Keratinocyte (primary cell): ENCODE data around the gene ZNF17. TPM values are rescaled to one million over a fixed set of nuclear protein-coding genes. Genes with fewer than 3 reads are reported as not detected.

Source experiments
- DNase-seq: peaks from one replicate; pipeline ENCODE4 v3.0.0-alpha.2; 2011; ENCODE audit warnings: low read depth, missing footprints, low spot score
- FAIRE-seq: peaks from 2 replicates; lab custom pipeline; 2011; peaks lifted over from hg19 to GRCh38; lab: Jason Lieb, UNC
- H2AFZ ChIP-seq: 2 replicates; pipeline ENCODE4 v1.6.0; 2012; ENCODE audit warnings: low read length, control low read depth, inconsistent platforms; ENCODE audit not compliant: control insufficient read depth
- H3K27ac ChIP-seq: 2 replicates; pipeline ENCODE4 v1.5.1; 2011; ENCODE audit warnings: low read length; ENCODE audit not compliant: control insufficient read depth, insufficient read depth
- H3K27me3 ChIP-seq: 3 replicates; pipeline ENCODE4 v1.6.0; 2011; ENCODE audit warnings: low read length; ENCODE audit not compliant: control insufficient read depth, insufficient read depth; ENCODE audit errors: extremely low read depth
- H3K36me3 ChIP-seq, 2 experiments: 2 replicates in 1 of 2; 3 replicates in 1 of 2; pipeline ENCODE4 v1.5.1; 2011; ENCODE audit warnings: low read length in 2 of 2, mild to moderate bottlenecking in 1 of 2; ENCODE audit not compliant: control insufficient read depth in 2 of 2, insufficient read depth in 2 of 2; ENCODE audit errors: extremely low read depth in 1 of 2
- H3K4me1 ChIP-seq: 3 replicates; pipeline ENCODE4 v1.5.1; 2011; ENCODE audit warnings: low read length; ENCODE audit not compliant: control insufficient read depth, insufficient read depth; ENCODE audit errors: extremely low read depth
- H3K4me2 ChIP-seq: 3 replicates; pipeline ENCODE4 v1.6.0; 2011; ENCODE audit warnings: low read depth, low read length; ENCODE audit not compliant: control insufficient read depth, insufficient read depth; ENCODE audit errors: extremely low read depth
- H3K4me3 ChIP-seq, 3 experiments: fragments of 200-600 bp in 1 of 3; sonication (generic) in 1 of 3; 2 replicates in 2 of 3; 3 replicates in 1 of 3; pipeline ENCODE4 v1.5.1; 2011 to 2016; ENCODE audit warnings: low read length in 3 of 3, mild to moderate bottlenecking in 3 of 3, control low read depth in 2 of 3, inconsistent platforms in 1 of 3, low read depth in 1 of 3, mixed read lengths in 1 of 3, mixed run types in 1 of 3, moderate library complexity in 1 of 3; ENCODE audit not compliant: control insufficient read depth in 2 of 3, insufficient read depth in 2 of 3; ENCODE audit errors: extremely low read depth in 1 of 3
- H3K79me2 ChIP-seq: 2 replicates; pipeline ENCODE4 v1.6.0; 2012; ENCODE audit warnings: low read length; ENCODE audit not compliant: control insufficient read depth, insufficient read depth
- H3K9ac ChIP-seq: 3 replicates; pipeline ENCODE4 v1.6.0; 2011; ENCODE audit warnings: low read length; ENCODE audit not compliant: control insufficient read depth, insufficient read depth; ENCODE audit errors: extremely low read depth
- H3K9me1 ChIP-seq: 3 replicates; pipeline ENCODE4 v1.6.0; 2011; ENCODE audit warnings: low read length; ENCODE audit not compliant: control insufficient read depth, insufficient read depth; ENCODE audit errors: extremely low read depth
- H3K9me3 ChIP-seq: 2 replicates; pipeline ENCODE4 v1.5.1; 2012; ENCODE audit warnings: low read depth, low read length; ENCODE audit not compliant: control insufficient read depth
- H4K20me1 ChIP-seq: 3 replicates; pipeline ENCODE4 v1.6.0; 2011; ENCODE audit warnings: low read length; ENCODE audit not compliant: control insufficient read depth, insufficient read depth; ENCODE audit errors: extremely low read depth
- EZH2 ChIP-seq: IDR thresholded peaks from one replicate; pipeline ENCODE4 v1.6.1; 2012; ENCODE audit warnings: inconsistent platforms, mild to moderate bottlenecking, low read length, moderate library complexity
- dilution Hi-C: fragments of 300-500 bp; cut with MboI; formaldehyde crosslinking; loops from one replicate; pipeline ENCODE4 v1.7.0; 2020; ENCODE audit warnings: low sequenced_read_pairs; ENCODE audit not compliant: extremely low pct_ligation_motif_present
- polyA plus RNA-seq, 5 experiments: library from polyadenylated mRNA; depleted of rRNA in 3 of 5; stranded (reverse) in 3 of 5; stranded (forward) in 1 of 5; unstranded in 1 of 5; fragments of >200 nt; gene quantifications; 1 replicate in 1 of 5; 2 replicates in 3 of 5; 3 replicates in 1 of 5; pipeline versions ENCODE4 v1.2.1 to v1.2.3, GENCODE V29; 2011 to 2012; ENCODE audit warnings: missing spikeins in 2 of 5, low read depth in 1 of 5, low replicate concordance in 1 of 5
- TF ChIP-seq, protein P1 (sequence below), 3 experiments: IDR thresholded peaks in 1 of 3; conservative IDR thresholded peaks in 1 of 3; optimal IDR thresholded peaks in 1 of 3; 2 replicates in 2 of 3; 3 replicates in 1 of 3; pipeline versions ENCODE3 to v1.5.1; 2011; ENCODE audit warnings: low read length in 3 of 3, mild to moderate bottlenecking in 3 of 3, moderate library complexity in 2 of 3, control low read depth in 1 of 3, inconsistent platforms in 1 of 3; ENCODE audit not compliant: insufficient read depth in 2 of 3; ENCODE audit errors: extremely low read depth in 1 of 3

Gene ZNF17
- polyA plus RNA-seq, 1 donor (not counting 4 experiments of a cell fraction or from before 2014, with no cell fraction given), result 5.0 TPM

DNA sequence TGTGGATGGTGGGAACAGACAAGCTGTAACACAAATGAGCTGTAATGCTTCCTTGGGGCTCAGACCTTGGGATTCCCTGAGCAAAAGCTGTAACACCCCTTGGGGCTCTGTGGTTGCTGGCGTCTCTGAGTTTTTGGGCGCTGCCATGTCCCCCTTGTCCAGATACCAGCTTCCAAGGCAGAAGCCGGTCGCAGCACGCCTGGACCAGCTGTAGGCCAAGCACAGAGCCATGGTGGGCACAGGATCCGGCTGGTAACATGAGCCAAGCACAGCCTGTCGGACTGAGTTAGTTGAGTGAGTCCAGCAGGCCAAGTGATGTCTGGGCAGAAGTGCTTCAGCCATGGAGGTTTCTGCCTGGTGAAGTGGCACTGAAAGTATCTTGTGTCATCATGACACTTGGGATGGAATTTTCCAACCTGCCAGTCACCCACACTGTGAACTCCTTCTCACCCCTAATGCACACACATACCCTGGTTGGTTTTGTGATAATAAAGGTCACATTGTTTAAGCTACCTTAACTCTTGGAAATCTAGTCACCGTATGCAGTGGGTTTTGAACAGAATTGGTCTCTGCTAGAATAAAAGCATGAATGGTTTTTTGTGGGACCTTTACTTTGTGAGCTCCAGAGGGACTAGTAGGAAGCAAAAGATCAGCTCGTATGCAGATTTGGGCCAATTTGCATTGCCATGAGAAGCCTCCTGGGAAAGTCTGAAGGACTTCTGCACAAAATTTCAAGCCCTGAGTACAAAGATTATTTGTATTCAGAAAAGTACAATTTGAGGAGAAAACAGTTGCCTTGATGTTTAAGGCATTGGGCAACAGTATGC is 7.0 kb upstream of the ZNF17 start:
- Histone ChIP-seq H3K4me3 (no peak overlapping the region), H3K9ac (no peak overlapping the region), H3K36me3 (peaks cover 1 to 5% of the 10 kb centered on the region in 2 experiments), H3K9me3 (no peaks in the 10 kb centered on the region), H3K27me3 (no peaks in the 10 kb centered on the region), H3K79me2 (no peaks in the 10 kb centered on the region), H3K4me2 (no peak overlapping the region), H3K4me1 (no peaks in the 10 kb centered on the region), H3K9me1 (no peaks in the 10 kb centered on the region), H4K20me1 (no peaks in the 10 kb centered on the region), H2AFZ (no peak overlapping the region), H3K27ac (no peak overlapping the region)
- DNase-seq, result no peak
- TF ChIP-seq, protein P1, sequence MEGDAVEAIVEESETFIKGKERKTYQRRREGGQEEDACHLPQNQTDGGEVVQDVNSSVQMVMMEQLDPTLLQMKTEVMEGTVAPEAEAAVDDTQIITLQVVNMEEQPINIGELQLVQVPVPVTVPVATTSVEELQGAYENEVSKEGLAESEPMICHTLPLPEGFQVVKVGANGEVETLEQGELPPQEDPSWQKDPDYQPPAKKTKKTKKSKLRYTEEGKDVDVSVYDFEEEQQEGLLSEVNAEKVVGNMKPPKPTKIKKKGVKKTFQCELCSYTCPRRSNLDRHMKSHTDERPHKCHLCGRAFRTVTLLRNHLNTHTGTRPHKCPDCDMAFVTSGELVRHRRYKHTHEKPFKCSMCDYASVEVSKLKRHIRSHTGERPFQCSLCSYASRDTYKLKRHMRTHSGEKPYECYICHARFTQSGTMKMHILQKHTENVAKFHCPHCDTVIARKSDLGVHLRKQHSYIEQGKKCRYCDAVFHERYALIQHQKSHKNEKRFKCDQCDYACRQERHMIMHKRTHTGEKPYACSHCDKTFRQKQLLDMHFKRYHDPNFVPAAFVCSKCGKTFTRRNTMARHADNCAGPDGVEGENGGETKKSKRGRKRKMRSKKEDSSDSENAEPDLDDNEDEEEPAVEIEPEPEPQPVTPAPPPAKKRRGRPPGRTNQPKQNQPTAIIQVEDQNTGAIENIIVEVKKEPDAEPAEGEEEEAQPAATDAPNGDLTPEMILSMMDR (optimal IDR thresholded peaks at IDR 0.05 in 1 of 3, IDR thresholded peaks at IDR 0.05 in 1 of 3, conservative IDR thresholded peaks at IDR 0.05 in 1 of 3; ENCODE audit: extremely low read depth in 1 of 3, insufficient read depth in 2 of 3, low read length in 3 of 3), result no peak
- no peak for TF ChIP-seq EZH2
- dilution Hi-C loops, result no loop called here
- no peak for FAIRE-seq

DNA sequence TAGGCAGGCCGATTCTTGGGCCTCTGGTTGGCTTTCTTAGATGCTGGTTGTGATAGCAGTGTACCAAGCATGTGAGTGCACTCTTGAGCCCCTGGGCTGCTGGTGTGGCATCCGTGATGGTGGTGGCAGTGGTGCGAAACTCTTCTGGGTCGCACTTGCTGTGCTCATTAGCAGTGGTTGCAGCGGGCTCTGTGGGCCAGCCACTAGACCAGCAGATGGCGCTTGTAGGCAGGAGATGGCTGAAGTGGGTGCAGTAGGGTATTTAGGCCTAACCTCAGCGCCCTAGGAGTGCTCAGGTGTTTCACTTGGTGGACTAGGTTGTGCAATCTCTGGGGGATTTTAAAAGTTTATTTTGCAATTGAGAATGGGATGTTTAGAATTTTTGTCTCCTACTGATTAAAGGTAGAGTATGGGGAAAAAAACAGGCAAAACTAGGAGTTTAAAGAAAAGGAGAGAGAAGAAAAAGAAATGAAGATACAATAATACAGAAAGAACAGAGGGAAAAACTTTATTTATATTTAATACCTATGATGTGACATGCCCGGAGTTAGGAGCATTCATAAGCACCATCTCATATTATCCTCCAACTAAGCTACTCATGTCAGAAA is 4.3 kb upstream of the ZNF17 start:
- Histone ChIP-seq H3K4me1 (peaks cover 4% of the 10 kb centered on the region), H3K4me3 (no peak overlapping the region), H3K79me2 (peaks cover 6% of the 10 kb centered on the region), H3K27ac (no peak overlapping the region), H3K9me1 (peaks cover 3% of the 10 kb centered on the region), H3K9me3 (no peaks in the 10 kb centered on the region), H3K4me2 (no peak overlapping the region), H2AFZ (no peak overlapping the region), H3K36me3 (no peaks in the 10 kb centered on the region), H4K20me1 (no peaks in the 10 kb centered on the region), H3K9ac (no peak overlapping the region), H3K27me3 (no peaks in the 10 kb centered on the region)
- no peak for TF ChIP-seq EZH2
- TF ChIP-seq, protein P1 (optimal IDR thresholded peaks at IDR 0.05 in 1 of 3, IDR thresholded peaks at IDR 0.05 in 1 of 3, conservative IDR thresholded peaks at IDR 0.05 in 1 of 3; ENCODE audit: extremely low read depth in 1 of 3, insufficient read depth in 2 of 3, low read length in 3 of 3), result peak; percentile 91 to 96 (median 92)
- DNase-seq (peak; percentile 26), FAIRE-seq (no peak)
- dilution Hi-C loops, result no loop called here
